Duodenal mucosa (tissue), 2 donors: ENCODE data around the gene SCAI.
"Not testable (repeated sequence)": the region's sequence is repeated elsewhere in the genome, so short reads cannot be mapped to it uniquely, and the experiment has no call there.

Experiments used
- H3K27ac ChIP-seq: one replicate; pipeline ENCODE4 v1.7.0; 2013; ENCODE audit warnings: low read depth, low read length
- H3K27me3 ChIP-seq, 2 donors: one replicate each; pipeline ENCODE4 v1.7.0; 2013; ENCODE audit warnings: low read length in 2 of 2, control low read depth in 1 of 2; ENCODE audit not compliant: insufficient read depth in 2 of 2, control insufficient read depth in 1 of 2
- H3K36me3 ChIP-seq, 2 donors: one replicate each; pipeline ENCODE4 v1.7.0; 2013; ENCODE audit warnings: low read length in 2 of 2, control low read depth in 1 of 2; ENCODE audit not compliant: insufficient read depth in 2 of 2, control insufficient read depth in 1 of 2
- H3K4me1 ChIP-seq, 2 donors: one replicate each; pipeline ENCODE4 v1.7.0; 2013; ENCODE audit warnings: low read length in 2 of 2, control low read depth in 1 of 2; ENCODE audit not compliant: insufficient read depth in 2 of 2, control insufficient read depth in 1 of 2
- H3K4me3 ChIP-seq, 2 donors: one replicate each; pipeline ENCODE4 v1.7.0; 2013; ENCODE audit warnings: low read length in 2 of 2, low read depth in 1 of 2
- H3K9ac ChIP-seq, 2 donors: one replicate each; pipeline ENCODE4 v1.7.0; 2013; ENCODE audit warnings: low read length in 2 of 2, low read depth in 1 of 2
- H3K9me3 ChIP-seq, 2 donors: one replicate each; pipeline ENCODE4 v1.7.0; 2013; ENCODE audit warnings: low read length in 2 of 2, control low read depth in 1 of 2; ENCODE audit not compliant: control insufficient read depth in 1 of 2

SCAI gene

GRCh38 chr9:124932333-124932732 lies 211.0 kb downstream of the SCAI start:
- H3K36me3 ChIP-seq: peaks cover 24 to 60% of the 10 kb centered on the region in 2 donors
- no peak overlapping the region for H3K9ac ChIP-seq
- H3K4me3 ChIP-seq: no peak overlapping the region
- no peak overlapping the region for H3K27ac ChIP-seq
- H3K27me3 ChIP-seq: no peaks in the 10 kb centered on the region
- no peaks in the 10 kb centered on the region for H3K4me1 ChIP-seq
- no peaks in the 10 kb centered on the region for H3K9me3 ChIP-seq

- Histone ChIP-seq H3K4me1 (no peaks in the 10 kb centered on the region), H3K36me3 (peaks cover 26 to 51% of the 10 kb centered on the region in 2 donors), H3K9me3 (no peaks in the 10 kb centered on the region), H3K27me3 (no peaks in the 10 kb centered on the region), H3K27ac (no peak overlapping the region), H3K9ac (no peak overlapping the region), H3K4me3 (no peak overlapping the region)
Observed at GRCh38 chr9:124929464-124929863, 213.9 kb downstream of the SCAI start.

GRCh38 chr9:124928116-124928515 lies 215.2 kb downstream of the SCAI start:
- no peak overlapping the region for H3K9ac ChIP-seq
- H3K27ac ChIP-seq: no peak overlapping the region
- no peaks in the 10 kb centered on the region for H3K4me1 ChIP-seq
- H3K27me3 ChIP-seq: no peaks in the 10 kb centered on the region
- H3K4me3 ChIP-seq: no peak overlapping the region
- no peaks in the 10 kb centered on the region for H3K9me3 ChIP-seq
- peaks cover 26 to 54% of the 10 kb centered on the region in 2 donors for H3K36me3 ChIP-seq

GRCh38 chr9:124920394-124920793 lies 222.9 kb downstream of the SCAI start:
- H3K9ac ChIP-seq, H3K4me3 ChIP-seq, H3K27ac ChIP-seq, H3K27me3 ChIP-seq, H3K4me1 ChIP-seq, H3K9me3 ChIP-seq: not testable (repeated sequence)
- H3K36me3 ChIP-seq: peaks cover 8 to 44% of the 10 kb centered on the region in 2 donors

- Histone ChIP-seq H3K36me3 (peaks cover 24 to 66% of the 10 kb centered on the region in 2 donors), H3K9ac (no peak overlapping the region), H3K27me3 (no peaks in the 10 kb centered on the region), H3K9me3 (no peaks in the 10 kb centered on the region), H3K27ac (no peak overlapping the region), H3K4me1 (no peaks in the 10 kb centered on the region), H3K4me3 (no peak overlapping the region)
Observed at GRCh38 chr9:124914753-124915405, 228.4 kb downstream of the SCAI start.

- Histone ChIP-seq H3K9me3 (no peaks in the 10 kb centered on the region), H3K36me3 (peaks cover 18 to 55% of the 10 kb centered on the region in 2 donors), H3K4me1 (no peaks in the 10 kb centered on the region), H3K4me3 (no peak overlapping the region), H3K27me3 (no peaks in the 10 kb centered on the region), H3K9ac (no peak overlapping the region), H3K27ac (no peak overlapping the region)
Observed at GRCh38 chr9:124913378-124913777, 229.9 kb downstream of the SCAI start.

GRCh38 chr9:124911766-124912165 lies 231.6 kb downstream of the SCAI start:
- H3K4me1 ChIP-seq: peaks cover 0 to 8% of the 10 kb centered on the region in 2 donors
- peaks cover 18 to 55% of the 10 kb centered on the region in 2 donors for H3K36me3 ChIP-seq
- no peak overlapping the region for H3K4me3 ChIP-seq
- H3K9me3 ChIP-seq: no peaks in the 10 kb centered on the region
- H3K27me3 ChIP-seq: no peaks in the 10 kb centered on the region
- H3K27ac ChIP-seq: no peak overlapping the region
- H3K9ac ChIP-seq: no peak overlapping the region

- no peak overlapping the region for H3K4me3 ChIP-seq
- peaks cover 15 to 35% of the 10 kb centered on the region in 2 donors for H3K36me3 ChIP-seq
- no peaks in the 10 kb centered on the region for H3K27me3 ChIP-seq
- H3K9ac ChIP-seq: no peak overlapping the region
- H3K4me1 ChIP-seq: peaks cover 0 to 8% of the 10 kb centered on the region in 2 donors
- H3K27ac ChIP-seq: no peak overlapping the region
- no peaks in the 10 kb centered on the region for H3K9me3 ChIP-seq
Observed at GRCh38 chr9:124908098-124908497, 235.2 kb downstream of the SCAI start.

- H3K4me1 ChIP-seq: peaks cover 0 to 8% of the 10 kb centered on the region in 2 donors
- H3K4me3 ChIP-seq: no peak overlapping the region
- peaks cover 11 to 35% of the 10 kb centered on the region in 2 donors for H3K36me3 ChIP-seq
- no peak overlapping the region for H3K27ac ChIP-seq
- no peak overlapping the region for H3K9ac ChIP-seq
- H3K9me3 ChIP-seq: no peaks in the 10 kb centered on the region
- H3K27me3 ChIP-seq: no peaks in the 10 kb centered on the region
Observed at GRCh38 chr9:124906966-124907365, 236.4 kb downstream of the SCAI start.

- Histone ChIP-seq H3K27ac (no peak overlapping the region), H3K36me3 (peaks cover 25 to 45% of the 10 kb centered on the region in 2 donors), H3K9me3 (no peaks in the 10 kb centered on the region), H3K9ac (no peak overlapping the region), H3K4me3 (no peak overlapping the region), H3K4me1 (no peaks in the 10 kb centered on the region), H3K27me3 (no peaks in the 10 kb centered on the region)
Observed at GRCh38 chr9:124899845-124900244, 243.5 kb downstream of the SCAI start.
